ENCODE measurements around the gene KLF15.

Gene KLF15

DNA sequence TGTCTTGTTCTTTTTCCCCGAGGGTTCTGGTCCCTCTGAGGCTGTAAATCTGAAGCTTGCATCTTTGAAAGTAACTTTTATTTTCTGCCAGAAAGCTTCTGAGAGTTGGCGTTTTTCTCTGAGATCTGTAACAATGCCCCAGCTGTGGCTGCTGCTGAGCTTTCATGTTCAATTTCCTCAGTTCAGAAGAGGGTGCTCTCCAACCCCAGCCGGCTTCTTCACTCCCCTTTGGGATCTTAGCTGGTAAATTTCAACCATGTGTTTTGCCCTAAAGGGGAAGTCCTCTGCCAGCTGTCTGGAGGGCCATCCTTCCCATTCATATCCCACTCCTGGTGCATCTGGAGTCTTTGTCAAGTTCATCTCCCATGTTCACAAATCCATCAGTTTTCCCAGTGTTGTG lies 19.2 kb upstream of the KLF15 start:
- no peak for DNase-seq (ENCODE audit: low spot score)
- TF ChIP-seq, protein P1, sequence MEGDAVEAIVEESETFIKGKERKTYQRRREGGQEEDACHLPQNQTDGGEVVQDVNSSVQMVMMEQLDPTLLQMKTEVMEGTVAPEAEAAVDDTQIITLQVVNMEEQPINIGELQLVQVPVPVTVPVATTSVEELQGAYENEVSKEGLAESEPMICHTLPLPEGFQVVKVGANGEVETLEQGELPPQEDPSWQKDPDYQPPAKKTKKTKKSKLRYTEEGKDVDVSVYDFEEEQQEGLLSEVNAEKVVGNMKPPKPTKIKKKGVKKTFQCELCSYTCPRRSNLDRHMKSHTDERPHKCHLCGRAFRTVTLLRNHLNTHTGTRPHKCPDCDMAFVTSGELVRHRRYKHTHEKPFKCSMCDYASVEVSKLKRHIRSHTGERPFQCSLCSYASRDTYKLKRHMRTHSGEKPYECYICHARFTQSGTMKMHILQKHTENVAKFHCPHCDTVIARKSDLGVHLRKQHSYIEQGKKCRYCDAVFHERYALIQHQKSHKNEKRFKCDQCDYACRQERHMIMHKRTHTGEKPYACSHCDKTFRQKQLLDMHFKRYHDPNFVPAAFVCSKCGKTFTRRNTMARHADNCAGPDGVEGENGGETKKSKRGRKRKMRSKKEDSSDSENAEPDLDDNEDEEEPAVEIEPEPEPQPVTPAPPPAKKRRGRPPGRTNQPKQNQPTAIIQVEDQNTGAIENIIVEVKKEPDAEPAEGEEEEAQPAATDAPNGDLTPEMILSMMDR (conservative IDR thresholded peaks at IDR 0.05; ENCODE audit: low read depth): no peak
- POLR2A ChIA-PET (ENCODE audit: low non-redundant PET): interaction anchor here (0.6 kb wide), 1 partner anchor 728 kb away, joined by 3 read pairs; no protein-coding TSS in a partner anchor
- no peak overlapping the region for H3K27ac ChIP-seq
- CTCF ChIA-PET: no interaction called here

DNA sequence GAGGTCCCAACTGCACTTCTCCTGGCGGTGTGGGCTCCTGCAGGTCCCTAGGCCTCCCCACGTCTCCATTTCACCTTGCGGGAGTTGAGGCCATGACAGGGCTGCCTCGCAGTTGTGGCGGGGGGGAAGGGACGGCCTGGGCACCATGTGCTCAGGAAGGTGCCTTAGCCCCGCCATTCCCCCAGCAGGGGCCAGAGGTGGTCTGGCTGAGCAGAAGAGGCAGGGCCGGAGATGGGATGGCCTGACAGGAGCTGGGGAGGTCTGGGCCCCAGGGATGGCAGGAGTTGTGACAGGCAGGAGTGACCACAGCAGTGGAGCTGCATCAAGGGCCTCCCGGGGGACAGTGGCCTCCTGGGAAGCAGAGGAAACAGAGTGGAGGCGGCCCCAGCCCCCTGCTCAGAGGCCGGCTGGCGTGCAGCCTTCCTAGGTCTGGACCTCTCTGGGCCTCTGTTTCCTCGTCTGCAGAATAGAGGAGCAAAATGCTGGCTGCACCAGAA lies 18.7 kb upstream of the KLF15 start:
- no peak for DNase-seq (ENCODE audit: low spot score)
- ChIA-PET CTCF (no interaction called here), POLR2A (ENCODE audit: low non-redundant PET) (interaction anchor here (0.6 kb wide), 1 partner anchor 728 kb away, joined by 3 read pairs; no protein-coding TSS in a partner anchor)
- no peak overlapping the region for H3K27ac ChIP-seq
- TF ChIP-seq, protein P1 (conservative IDR thresholded peaks at IDR 0.05; ENCODE audit: low read depth): no peak

DNA sequence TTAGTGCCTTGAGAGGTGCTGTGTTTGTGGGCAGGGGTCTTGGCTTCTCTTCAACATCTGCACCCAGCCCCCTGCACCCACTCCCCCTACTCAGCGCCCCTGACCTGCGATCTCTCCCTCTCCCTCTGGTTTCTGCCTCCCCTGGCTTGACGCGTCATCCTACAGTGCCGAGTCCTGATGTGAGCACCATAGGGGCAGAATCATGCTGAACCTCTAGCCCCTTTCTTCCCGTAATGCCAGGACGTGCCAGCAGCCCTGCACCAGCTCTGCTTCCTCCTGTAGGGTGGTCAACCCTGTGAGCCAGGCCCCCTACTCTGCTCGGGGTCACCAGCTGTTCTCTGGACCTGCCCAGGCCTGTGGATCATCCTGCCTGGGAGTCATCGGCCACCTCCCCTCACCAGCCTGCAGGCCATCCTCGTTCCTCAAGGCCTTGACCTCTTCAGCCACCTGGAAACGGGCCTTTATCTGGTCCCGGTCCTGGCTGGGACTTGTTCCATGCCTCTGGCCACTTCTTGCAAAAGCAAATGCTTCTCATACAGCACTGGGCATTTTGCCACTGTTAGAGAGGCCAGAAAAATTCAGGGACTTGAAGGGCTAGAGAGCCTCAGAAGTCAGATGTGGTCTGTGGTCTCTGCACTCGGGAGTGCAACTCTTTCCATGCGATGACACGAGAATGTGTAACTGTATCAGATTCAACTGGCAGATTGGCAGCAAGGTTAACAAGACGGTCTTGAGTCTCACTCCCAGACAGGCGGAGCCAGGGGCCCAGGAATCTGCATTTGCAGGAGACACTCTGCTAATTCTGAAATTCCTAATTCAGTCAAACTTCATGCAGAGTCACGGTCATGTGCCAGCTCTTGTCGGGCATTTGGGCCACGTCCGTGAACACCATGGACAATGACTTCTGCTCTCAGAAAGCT lies 16.7 kb upstream of the KLF15 start:
- no peak overlapping the region for H3K27ac ChIP-seq
- POLR2A ChIA-PET (ENCODE audit: low non-redundant PET): no interaction called here
- TF ChIP-seq, protein P1 (conservative IDR thresholded peaks at IDR 0.05; ENCODE audit: low read depth): no peak
- CTCF ChIA-PET: interaction anchor here (1.0 kb wide), 1 partner anchor 1633 kb away, joined by 3 read pairs; no protein-coding TSS in a partner anchor
- no peak for DNase-seq (ENCODE audit: low spot score)

DNA sequence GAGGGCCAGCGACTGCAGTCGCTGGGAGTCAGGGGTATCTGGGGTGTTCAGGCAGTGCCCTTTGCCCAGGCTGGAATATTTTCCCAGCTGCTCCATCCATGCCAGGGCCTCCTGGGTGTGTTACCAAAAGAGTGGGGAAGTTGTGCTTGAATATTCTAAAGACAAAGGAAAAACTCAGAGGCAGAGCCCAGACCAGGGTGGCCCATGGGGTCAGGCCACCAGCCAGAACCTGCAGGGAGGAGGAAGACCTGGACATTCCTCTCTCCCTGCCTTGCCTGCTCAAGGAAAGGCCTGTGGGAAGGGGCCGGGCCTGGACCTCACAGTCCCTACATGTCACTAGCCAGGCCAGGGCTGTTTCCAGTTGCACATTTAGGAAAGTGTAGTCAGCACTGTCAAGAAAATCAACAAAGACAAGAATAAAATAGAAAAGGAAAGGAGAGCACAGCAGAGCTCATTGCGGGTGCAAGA lies 16.0 kb upstream of the KLF15 start:
- CTCF ChIA-PET: no interaction called here
- H3K27ac ChIP-seq: no peak overlapping the region
- POLR2A ChIA-PET (ENCODE audit: low non-redundant PET): no interaction called here
- DNase-seq (ENCODE audit: low spot score): no peak
- TF ChIP-seq, protein P1 (conservative IDR thresholded peaks at IDR 0.05; ENCODE audit: low read depth): no peak

DNA sequence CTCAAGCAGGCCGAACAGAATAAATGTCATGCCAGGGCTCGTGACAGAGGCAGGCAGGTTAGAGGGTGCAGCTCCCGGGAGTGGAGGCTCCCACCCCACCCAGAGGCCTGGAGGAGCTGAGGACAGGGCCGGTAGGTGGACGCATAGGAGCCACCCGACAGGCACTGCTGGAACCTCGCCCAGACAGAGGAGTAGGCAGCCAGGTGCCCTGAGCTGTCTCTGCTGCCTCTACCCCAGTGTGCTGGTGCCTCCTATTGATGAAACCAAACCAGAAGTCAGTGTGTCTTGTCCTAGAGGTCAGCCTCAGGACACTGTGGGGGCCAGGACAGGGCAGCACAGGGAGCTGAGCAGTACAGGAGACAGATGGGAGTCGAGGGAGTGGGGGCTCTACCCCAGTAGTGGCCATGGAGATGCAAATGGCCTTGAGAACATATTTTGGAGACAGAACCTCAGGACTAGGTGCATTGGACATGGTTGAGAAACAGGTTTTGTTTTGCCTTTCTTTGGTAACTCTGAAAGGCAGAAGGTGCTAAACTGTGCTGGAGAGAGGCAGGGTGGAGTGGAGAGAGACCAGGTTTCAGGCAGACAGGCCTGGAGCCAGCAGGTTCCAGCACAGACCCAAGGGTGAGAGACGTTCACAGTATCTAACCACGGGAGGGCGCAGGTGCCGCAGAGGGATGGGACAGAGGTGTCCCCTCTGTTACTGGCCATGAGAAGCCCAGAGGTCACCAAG lies 15.4 kb upstream of the KLF15 start:
- no peak for DNase-seq (ENCODE audit: low spot score)

More for the DNA sequence above, 15.4 kb upstream of the KLF15 start:
- POLR2A ChIA-PET (ENCODE audit: low non-redundant PET): no interaction called here
- H3K27ac ChIP-seq: no peak overlapping the region
- TF ChIP-seq, protein P1 (conservative IDR thresholded peaks at IDR 0.05; ENCODE audit: low read depth): no peak
- CTCF ChIA-PET: no interaction called here

Measured in RWPE1 (cell line).